ENCODE measurements around the gene QRICH1.

The QRICH1 gene, protein sequence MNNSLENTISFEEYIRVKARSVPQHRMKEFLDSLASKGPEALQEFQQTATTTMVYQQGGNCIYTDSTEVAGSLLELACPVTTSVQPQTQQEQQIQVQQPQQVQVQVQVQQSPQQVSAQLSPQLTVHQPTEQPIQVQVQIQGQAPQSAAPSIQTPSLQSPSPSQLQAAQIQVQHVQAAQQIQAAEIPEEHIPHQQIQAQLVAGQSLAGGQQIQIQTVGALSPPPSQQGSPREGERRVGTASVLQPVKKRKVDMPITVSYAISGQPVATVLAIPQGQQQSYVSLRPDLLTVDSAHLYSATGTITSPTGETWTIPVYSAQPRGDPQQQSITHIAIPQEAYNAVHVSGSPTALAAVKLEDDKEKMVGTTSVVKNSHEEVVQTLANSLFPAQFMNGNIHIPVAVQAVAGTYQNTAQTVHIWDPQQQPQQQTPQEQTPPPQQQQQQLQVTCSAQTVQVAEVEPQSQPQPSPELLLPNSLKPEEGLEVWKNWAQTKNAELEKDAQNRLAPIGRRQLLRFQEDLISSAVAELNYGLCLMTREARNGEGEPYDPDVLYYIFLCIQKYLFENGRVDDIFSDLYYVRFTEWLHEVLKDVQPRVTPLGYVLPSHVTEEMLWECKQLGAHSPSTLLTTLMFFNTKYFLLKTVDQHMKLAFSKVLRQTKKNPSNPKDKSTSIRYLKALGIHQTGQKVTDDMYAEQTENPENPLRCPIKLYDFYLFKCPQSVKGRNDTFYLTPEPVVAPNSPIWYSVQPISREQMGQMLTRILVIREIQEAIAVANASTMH

GRCh38 chr3:49093853-49094767 lies at the start of gene QRICH1:
TSS of gene QRICH1 (minus strand) at chr3:49094071. CDS start at chr3:49077017, 17,054 bp downstream.
- DNase-seq = peak; percentile 77

DNA sequence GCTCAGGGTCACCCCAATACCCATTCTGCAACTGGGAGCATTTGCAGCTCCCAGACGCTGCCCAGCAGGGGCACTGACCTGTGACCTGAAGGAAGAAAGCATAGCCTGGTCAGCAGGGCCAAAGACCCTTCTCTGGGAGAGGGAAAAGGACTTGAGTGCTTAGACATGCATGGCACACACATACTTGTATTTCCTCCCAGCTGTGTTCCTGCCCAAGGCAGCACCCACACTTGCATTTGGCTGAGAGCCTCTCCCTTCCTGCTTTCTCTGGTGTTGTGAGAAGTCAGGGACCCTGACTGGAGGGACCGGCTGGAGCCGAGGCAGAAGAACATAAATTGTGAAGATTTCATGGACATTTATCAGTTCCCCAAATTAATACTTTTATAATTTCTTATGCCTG lies 46.2 kb upstream of the QRICH1 start:
- DNase-seq = no peak

DNA sequence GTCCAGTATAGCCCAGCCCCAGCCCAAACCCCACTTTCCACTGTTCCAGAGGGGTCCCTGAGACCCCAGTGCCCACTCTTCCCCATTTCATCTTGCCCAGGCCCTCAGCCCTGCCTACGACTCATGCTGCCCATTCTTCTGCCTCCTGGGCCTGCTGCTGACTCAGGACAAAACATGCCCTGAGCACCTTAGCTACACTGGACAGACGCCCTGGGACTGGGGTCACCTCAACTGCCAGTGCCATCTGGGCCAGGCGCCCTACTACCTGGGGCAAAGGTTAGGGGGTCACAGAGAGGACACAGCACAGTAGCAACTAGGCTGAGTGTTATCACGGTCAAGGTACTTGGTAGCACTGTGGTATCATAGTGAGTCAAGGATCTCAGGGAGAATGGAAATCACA lies 41.6 kb upstream of the QRICH1 start:
- DNase-seq = no peak

DNA sequence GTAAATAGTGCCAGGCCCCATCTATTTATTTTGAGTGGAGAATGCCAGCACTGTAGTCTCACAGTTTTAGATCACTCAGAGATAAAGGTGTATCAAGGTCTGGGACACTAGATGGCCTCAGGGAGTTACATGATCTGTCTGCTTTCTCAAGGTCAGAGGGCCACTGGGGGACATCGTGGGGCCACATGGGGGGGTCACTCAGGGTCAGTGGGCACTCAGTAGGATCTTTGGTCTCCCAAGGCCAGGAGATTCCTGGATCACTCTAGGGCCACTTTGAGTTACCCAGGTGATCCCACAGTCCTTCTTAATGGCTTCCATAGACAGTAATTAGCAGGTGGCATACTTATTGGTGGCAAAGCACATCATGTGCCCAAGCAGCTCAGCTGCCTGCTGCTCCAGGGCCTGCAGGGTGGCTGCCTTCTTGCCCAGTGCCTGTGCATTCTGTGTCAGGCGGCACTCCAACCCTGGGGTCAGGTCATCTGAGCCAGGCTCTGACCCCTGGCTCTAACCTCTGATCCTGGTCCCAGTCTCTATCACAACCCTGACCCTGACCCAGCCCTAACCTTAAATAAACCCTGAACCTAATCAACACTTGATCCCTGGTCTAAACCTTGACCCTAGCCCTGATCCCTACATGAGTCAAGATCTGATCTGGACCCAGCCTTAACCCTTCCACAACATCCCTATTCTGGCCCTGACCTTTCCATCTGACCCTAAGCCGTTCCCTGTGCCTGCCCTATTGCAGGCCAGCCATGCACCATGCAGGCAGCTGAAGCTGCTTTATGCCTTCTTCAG lies 40.8 kb upstream of the QRICH1 start:
- DNase-seq = no peak

- DNase-seq = no peak
Measured at GRCh38 chr3:49133226-49133951, 39.5 kb upstream of the QRICH1 start.

- DNase-seq = no peak
Measured at GRCh38 chr3:49132437-49133225, 38.8 kb upstream of the QRICH1 start, which contains the start of gene LAMB2. TSS of gene LAMB2 (minus strand) at chr3:49133050. CDS start at chr3:49132867, 183 bp downstream.

DNA sequence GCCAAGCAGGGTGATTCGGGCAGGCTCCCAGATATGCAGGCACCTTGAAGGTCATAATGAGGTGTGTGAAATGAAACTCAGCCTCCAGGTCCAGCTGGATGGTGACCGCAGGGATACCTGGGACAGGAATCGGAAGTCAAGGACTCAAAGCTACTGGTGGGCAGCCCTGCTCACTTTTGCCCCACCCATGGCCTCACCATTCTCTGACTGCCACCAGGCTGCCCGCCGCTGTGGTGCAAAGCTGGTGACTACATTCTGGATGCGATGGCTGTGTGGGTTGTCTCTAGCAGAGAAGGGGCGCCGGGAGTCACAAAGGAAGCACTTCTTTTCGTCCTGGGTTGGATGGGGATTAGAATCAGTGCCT lies 38.2 kb upstream of the QRICH1 start:
- DNase-seq = no peak

DNA sequence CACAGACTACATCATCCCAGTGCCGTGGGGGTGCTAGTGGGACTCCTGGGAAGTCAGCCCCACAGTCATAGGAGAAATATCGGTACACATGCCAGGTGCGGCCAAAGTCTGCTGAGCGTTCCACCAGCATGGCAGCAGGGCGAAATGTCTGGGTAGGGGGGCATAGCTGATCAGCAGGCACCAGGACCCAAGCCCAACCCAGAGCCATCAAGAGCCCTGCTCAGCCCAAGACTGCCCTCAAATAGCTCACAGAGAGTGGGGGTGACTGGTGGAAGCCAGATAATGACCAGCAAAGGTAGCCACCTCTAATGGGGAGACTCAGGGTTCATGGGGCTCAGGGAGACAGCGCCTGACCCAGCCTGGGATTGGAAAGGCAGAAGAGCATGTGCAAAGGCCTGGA lies 37.7 kb upstream of the QRICH1 start:
- no peak for DNase-seq

DNA sequence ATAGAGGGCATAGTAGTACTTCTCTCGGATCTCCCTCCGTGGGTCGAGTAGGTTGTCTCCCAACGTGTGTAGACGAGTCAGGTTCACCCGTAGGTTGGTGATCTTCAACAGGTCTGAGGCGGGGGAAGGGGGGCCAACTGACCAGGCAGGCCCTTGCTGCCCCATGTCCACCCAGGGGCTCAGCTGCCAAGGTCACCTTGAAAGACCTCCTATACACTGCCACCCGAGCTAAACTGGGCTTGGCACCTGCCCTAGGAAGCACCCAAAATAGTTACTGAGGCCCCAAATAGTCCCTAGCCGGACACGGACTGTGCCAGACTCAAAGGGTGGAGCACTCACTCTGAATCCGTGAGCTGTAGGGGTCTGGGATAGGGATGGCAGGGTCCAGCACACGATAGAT lies 37.2 kb upstream of the QRICH1 start:
- no peak for DNase-seq

DNA sequence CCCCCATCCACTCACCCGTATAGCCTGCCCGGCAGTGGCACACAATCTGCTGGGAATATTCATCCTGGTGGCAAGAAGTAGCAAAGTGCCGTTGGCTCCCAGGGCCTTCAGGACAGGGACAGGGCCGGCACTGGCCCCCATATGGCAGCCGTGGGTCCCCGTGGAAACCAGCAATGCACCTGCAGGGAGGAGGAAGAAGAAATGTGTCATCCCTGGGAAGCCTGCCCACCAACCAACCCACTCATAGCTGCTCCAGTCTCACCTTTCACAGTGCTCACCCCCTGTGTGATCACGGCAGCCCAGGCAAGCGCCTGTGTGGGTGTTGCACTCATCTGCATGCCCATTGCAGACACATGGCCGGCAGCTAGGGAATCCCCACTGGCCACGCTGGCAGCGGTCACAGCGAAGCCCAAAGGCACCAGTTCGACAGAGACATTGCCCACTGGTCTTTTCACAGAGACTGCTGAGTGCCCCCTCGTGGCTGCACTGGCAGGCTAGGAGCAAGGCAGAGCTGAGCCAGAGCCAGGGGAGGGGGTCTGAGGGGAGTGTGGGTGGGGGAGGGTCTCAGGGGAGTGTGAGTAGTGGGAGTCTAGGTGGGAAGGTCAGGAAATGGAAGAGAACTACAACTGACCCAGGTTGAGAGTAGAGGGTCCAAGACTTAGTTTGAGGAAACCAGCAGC lies 31.3 kb upstream of the QRICH1 start:
- DNase-seq = no peak

DNA sequence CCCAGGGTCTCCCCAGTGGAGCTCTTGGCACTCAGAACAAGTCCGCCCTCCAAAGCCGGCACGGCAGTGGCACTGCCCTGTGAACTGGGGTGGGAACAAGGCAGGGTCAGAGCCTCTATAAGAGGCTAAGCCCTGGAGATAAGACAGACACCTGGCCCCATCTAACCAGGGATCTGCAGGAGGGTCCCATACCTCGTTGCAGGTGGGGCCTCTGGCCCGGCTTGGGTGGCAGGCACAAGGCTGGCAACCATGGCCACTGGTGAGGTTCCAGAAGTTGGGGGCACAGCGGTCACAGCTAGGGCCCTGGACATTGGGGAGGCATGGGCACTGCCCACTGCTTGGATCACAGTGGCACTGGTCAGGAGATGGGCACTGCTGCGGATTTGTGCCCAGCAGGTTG lies 30.3 kb upstream of the QRICH1 start:
- no peak for DNase-seq

GRCh38 chr3:49123687-49124086 lies 29.8 kb upstream of the QRICH1 start:
- DNase-seq = no peak

GRCh38 chr3:49122886-49123545 lies 29.1 kb upstream of the QRICH1 start:
- DNase-seq = no peak

DNA sequence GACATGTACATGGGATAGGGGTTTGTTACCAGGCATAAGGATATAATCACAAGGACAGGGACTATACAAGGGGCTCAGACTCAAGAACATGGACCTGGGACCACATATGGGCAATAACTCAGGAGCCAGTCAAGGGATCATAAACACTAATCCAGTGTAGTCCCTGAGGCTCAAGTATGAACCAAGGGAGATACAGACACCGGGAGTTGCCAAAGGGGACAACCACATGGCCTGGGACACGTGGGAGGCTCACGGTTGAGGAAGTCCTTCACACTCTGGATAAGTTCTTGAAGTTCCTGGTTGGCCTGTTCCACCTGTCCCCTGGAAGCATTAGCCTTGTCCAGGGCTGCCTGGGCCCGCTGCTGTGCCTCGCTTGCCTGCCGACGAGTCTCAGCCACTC lies 28.6 kb upstream of the QRICH1 start:
- DNase-seq = no peak

DNA sequence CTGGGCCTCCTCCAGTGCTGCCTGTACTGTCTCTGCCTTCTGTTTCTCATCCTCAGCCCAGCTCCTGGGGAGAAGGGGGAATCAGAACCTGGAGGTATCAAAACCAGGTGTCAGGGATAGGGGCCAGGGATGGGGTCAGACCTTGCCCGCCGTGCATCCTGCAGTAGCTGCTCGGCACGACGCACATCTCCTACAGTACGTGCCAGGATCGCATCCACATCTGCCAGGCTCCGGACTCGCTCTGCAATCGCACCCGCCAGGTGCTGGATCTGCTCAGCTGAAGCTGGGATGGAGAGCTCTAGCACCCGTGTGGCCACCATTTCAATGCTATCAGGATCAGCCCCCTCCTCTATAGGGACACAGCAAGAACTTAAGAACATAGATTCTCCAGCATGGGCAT lies 28.2 kb upstream of the QRICH1 start:
- DNase-seq = no peak

GRCh38 chr3:49121132-49121736 lies 27.4 kb upstream of the QRICH1 start:
- no peak for DNase-seq

- no peak for DNase-seq
Measured at GRCh38 chr3:49120438-49121131, 26.7 kb upstream of the QRICH1 start, which contains the start of gene USP19. TSS of gene USP19 (minus strand) at chr3:49120823. CDS start at chr3:49119145, 1,678 bp downstream.

- DNase-seq = no peak
Measured at GRCh38 chr3:49120096-49120437, 26.2 kb upstream of the QRICH1 start.

Data from NCI-H187 treated with DMSO at 0.1 percent for 48 hours (cell line).